GM12878 (cell line): ENCODE data around the gene MAP4K5. TPM values are rescaled to one million over a fixed set of nuclear protein-coding genes. Genes with fewer than 3 reads are reported as not detected.

Experiments
- ATAC-seq: fragments of 200-7000 bp; cut with Tn5 transposase; 3 replicates; pipeline ENCODE4 v1.9.1; 2020; ENCODE audit warnings: mild to moderate bottlenecking, moderate library complexity
- BruUV-seq: library from RNA; stranded (reverse); fragments of 400-500 nt; replicated peaks from 2 replicates; lab custom pipeline; 2021; lab: Mats Ljungman, UMichigan
- CTCF ChIA-PET: fragments of 300-600 bp; sonication (Branson Sonifier 250); formaldehyde crosslinking; extraction: SDS; loops from one replicate; lab custom pipeline; 2021; ENCODE audit warnings: inconsistent platforms; lab: Yijun Ruan, JAX
- POLR2A ChIA-PET: fragments of 350-600 bp; formaldehyde crosslinking; extraction: SDS; loops from one replicate; lab custom pipeline; 2021; ENCODE audit warnings: inconsistent platforms; lab: Charles Lee
- RAD21 ChIA-PET: fragments of 300-600 bp; sonication (Branson Sonifier 250); formaldehyde crosslinking; loops from one replicate; lab custom pipeline; 2023; ENCODE audit warnings: antibody characterized with exemption; ENCODE audit not compliant: unreplicated experiment; lab: Charles Lee
- SMC1A ChIA-PET: fragments of 300-600 bp; sonication (Branson Sonifier 250); formaldehyde crosslinking; loops from one replicate; lab custom pipeline; 2023; ENCODE audit not compliant: unreplicated experiment, uncharacterized antibody; lab: Charles Lee
- DNase-seq: peaks from one replicate; pipeline ENCODE4 v3.0.0-alpha.2; 2011; ENCODE audit warnings: low read depth, low spot score
- FAIRE-seq: peaks from 3 replicates; lab custom pipeline; 2011; peaks lifted over from hg19 to GRCh38; lab: Jason Lieb, UNC
- H2AFZ ChIP-seq: 2 replicates; pipeline ENCODE4 v1.6.0; 2011; ENCODE audit warnings: low read depth, low read length, control low read depth; ENCODE audit not compliant: control insufficient read depth
- H3K27ac ChIP-seq: 2 replicates; pipeline ENCODE4 v1.5.1; 2011; ENCODE audit warnings: control low read depth; ENCODE audit not compliant: control insufficient read depth, insufficient read depth
- H3K27me3 ChIP-seq, 2 experiments: replicated peaks in 1 of 2; 2 replicates each; pipeline versions ENCODE4 v1.6.0 to v1.6.1; 2011; ENCODE audit warnings: low read length in 1 of 2; ENCODE audit not compliant: control insufficient read depth in 2 of 2, insufficient read depth in 2 of 2
- H3K36me3 ChIP-seq, 2 experiments: 2 replicates each; pipeline ENCODE4 v1.5.1; 2011; ENCODE audit warnings: low read length in 1 of 2; ENCODE audit not compliant: control insufficient read depth in 2 of 2, insufficient read depth in 2 of 2
- H3K4me1 ChIP-seq: 2 replicates; pipeline ENCODE4 v1.6.1; 2011; ENCODE audit warnings: mild to moderate bottlenecking, low read length, moderate library complexity, mixed read lengths; ENCODE audit not compliant: control insufficient read depth, insufficient read depth
- H3K4me2 ChIP-seq: 2 replicates; pipeline ENCODE4 v1.6.0; 2011; ENCODE audit warnings: control low read depth; ENCODE audit not compliant: control insufficient read depth, insufficient read depth
- H3K4me3 ChIP-seq: fragments of 200-600 bp; sonication (generic); 2 replicates; pipeline ENCODE4 v1.5.1; 2016
- H3K79me2 ChIP-seq: 2 replicates; pipeline ENCODE4 v1.6.0; 2011; ENCODE audit warnings: low read length; ENCODE audit not compliant: control insufficient read depth, insufficient read depth
- H3K9ac ChIP-seq: 2 replicates; pipeline ENCODE4 v1.8.0; 2011; ENCODE audit warnings: low read length, control low read depth, mixed read lengths; ENCODE audit not compliant: control insufficient read depth, insufficient read depth
- H3K9me3 ChIP-seq: replicated peaks from 3 replicates; pipeline ENCODE4 v1.5.1; 2011; ENCODE audit warnings: mild to moderate bottlenecking, low read length; ENCODE audit not compliant: control insufficient read depth, insufficient read depth
- H4K20me1 ChIP-seq: 2 replicates; pipeline ENCODE4 v1.6.0; 2011; ENCODE audit not compliant: control insufficient read depth, insufficient read depth
- KLF5 ChIP-seq: fragments of 450-650 bp; IDR thresholded peaks from 2 replicates; pipeline ENCODE4 v1.6.1; 2014; ENCODE audit warnings: mild to moderate bottlenecking; ENCODE audit not compliant: partially characterized antibody
- MYB ChIP-seq: fragments of 150-350 bp; IDR thresholded peaks from 2 replicates; pipeline ENCODE4 v1.6.1; 2014; ENCODE audit warnings: mild to moderate bottlenecking, low read depth, low read length, borderline replicate concordance
- MYC ChIP-seq: IDR thresholded peaks from 2 replicates; pipeline ENCODE4 v1.6.1; 2011; ENCODE audit warnings: mild to moderate bottlenecking, low read length, moderate library complexity, inconsistent platforms; ENCODE audit not compliant: insufficient read depth, insufficient replicate concordance, insufficient read length, severe bottlenecking
- NBN ChIP-seq: fragments of 450-650 bp; IDR thresholded peaks from 2 replicates; pipeline ENCODE4 v1.6.1; 2016
- SMAD5 ChIP-seq: IDR thresholded peaks from 2 replicates; pipeline ENCODE4 v1.6.1; 2016; ENCODE audit warnings: antibody characterized with exemption, low read depth
- WGBS: methylation state at CpG from one replicate; pipeline ENCODE4 v1.1.6; 2016; ENCODE audit warnings: low lambda C conversion rate; ENCODE audit not compliant: insufficient replicate concordance, insufficient coverage; ENCODE audit errors: missing lambda C conversion rate; 5-methylcytosine and 5-hydroxymethylcytosine counted together
- in situ Hi-C: fragments of 300-500 bp; cut with MboI; formaldehyde crosslinking; loops from 9 replicates; pipeline ENCODE4 v1.14.3; 2018; ENCODE audit warnings: mixed read lengths
- intact Hi-C: fragments of 100-400 bp; cut with micrococcal nuclease; formaldehyde crosslinking; loops from one replicate; pipeline ENCODE4 v1.14.2; 2022; ENCODE audit not compliant: unreplicated experiment
- polyA plus RNA-seq, 11 experiments: library from polyadenylated mRNA; depleted of rRNA in 4 of 11; unstranded in 6 of 11; stranded (reverse) in 5 of 11; fragments of >200 nt; fragmentation: Nextera tagmentation in 4 of 11; fragmentation: Illumina TruSeq in 1 of 11; extraction: Ambion mirVana in 4 of 11; extraction: Trizol in 1 of 11; gene quantifications; 1 replicate in 1 of 11; 2 replicates in 10 of 11; pipeline versions ENCODE4 v1.2.1 to v1.2.3, GENCODE V29; 2011 to 2016; ENCODE audit warnings: inconsistent platforms in 2 of 11, missing spikeins in 2 of 11, low read depth in 1 of 11
- total RNA-seq, 4 experiments: library from RNA; depleted of rRNA in 3 of 4; stranded (reverse); fragments of >200 nt in 3 of 4; fragmentation: Illumina TruSeq in 1 of 4; extraction: Trizol in 1 of 4; gene quantifications; 2 replicates each; pipeline versions ENCODE4 v1.2.1 to v1.2.3, GENCODE V29; 2013 to 2021
- TF ChIP-seq, protein P1 (sequence below), 3 experiments: IDR thresholded peaks in 2 of 3; conservative IDR thresholded peaks in 1 of 3; 2 replicates each; pipeline ENCODE4 v1.5.1; 2011; ENCODE audit warnings: low read depth in 3 of 3, low read length in 3 of 3, mild to moderate bottlenecking in 3 of 3, control low read depth in 2 of 3, moderate library complexity in 2 of 3, inconsistent platforms in 1 of 3, mixed read lengths in 1 of 3; ENCODE audit not compliant: control insufficient read depth in 2 of 3, insufficient read depth in 1 of 3; ENCODE audit errors: extremely low read depth in 1 of 3
- TF ChIP-seq, protein P2 (sequence below): fragments of 450-650 bp; IDR thresholded peaks from 2 replicates; pipeline ENCODE4 v1.6.1; 2018; ENCODE audit warnings: borderline replicate concordance, mild to moderate bottlenecking; ENCODE audit not compliant: partially characterized antibody
- TF ChIP-seq, protein P3 (sequence below): fragments of 150-350 bp; IDR thresholded peaks from 2 replicates; pipeline ENCODE4 v1.6.1; 2014; ENCODE audit warnings: mild to moderate bottlenecking, low read depth, low read length

MAP4K5 gene
- total and polyA plus RNA-seq, 10 of the 15 experiments (the other 5 are each of a cell fraction or from before 2014, with no cell fraction given): 9.1 to 41.3 (median 30.1) TPM

DNA sequence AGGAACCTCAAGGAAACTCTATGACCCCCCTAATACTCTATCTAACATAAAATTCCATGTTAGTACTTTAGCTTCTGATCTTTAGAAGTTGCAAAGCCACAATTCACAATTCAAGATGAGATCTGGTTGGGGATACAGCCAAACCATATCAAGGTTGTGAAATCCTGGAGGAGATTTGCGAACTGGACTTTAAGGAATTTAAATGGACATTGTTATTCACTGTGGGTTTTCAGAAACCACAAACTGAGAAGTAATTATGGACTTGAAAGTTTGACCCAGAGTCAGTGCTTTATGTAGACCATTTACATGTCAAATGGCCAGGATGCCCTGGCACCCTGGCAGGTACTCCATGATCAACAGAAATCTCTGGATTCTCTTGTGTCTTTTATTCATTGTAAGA lies 121.4 kb downstream of the MAP4K5 start (continued):
- TF ChIP-seq, protein P1, sequence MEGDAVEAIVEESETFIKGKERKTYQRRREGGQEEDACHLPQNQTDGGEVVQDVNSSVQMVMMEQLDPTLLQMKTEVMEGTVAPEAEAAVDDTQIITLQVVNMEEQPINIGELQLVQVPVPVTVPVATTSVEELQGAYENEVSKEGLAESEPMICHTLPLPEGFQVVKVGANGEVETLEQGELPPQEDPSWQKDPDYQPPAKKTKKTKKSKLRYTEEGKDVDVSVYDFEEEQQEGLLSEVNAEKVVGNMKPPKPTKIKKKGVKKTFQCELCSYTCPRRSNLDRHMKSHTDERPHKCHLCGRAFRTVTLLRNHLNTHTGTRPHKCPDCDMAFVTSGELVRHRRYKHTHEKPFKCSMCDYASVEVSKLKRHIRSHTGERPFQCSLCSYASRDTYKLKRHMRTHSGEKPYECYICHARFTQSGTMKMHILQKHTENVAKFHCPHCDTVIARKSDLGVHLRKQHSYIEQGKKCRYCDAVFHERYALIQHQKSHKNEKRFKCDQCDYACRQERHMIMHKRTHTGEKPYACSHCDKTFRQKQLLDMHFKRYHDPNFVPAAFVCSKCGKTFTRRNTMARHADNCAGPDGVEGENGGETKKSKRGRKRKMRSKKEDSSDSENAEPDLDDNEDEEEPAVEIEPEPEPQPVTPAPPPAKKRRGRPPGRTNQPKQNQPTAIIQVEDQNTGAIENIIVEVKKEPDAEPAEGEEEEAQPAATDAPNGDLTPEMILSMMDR (IDR thresholded peaks at IDR 0.05 in 2 of 3, conservative IDR thresholded peaks at IDR 0.05 in 1 of 3; ENCODE audit: control insufficient read depth in 2 of 3, extremely low read depth in 1 of 3, insufficient read depth in 1 of 3, low read depth in 3 of 3, low read length in 3 of 3): no peak

DNA sequence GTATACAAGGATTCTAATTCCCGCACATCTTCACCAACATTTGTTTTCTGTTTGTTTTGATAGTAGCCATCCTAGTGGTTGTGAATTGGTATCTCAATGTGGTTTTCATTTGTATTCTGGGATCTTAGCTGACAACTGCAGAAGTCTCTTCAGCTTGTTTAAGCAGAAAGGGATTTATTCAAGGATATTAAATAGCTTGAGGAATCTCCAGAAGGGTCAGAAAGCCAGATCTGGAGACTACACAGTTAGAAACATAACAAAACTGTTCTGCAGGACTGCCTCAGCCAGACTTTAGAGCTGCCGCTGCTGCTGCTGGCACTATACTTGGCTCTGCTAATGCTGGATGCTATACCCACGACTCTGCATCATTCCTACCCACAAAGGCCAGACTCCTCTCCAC lies 122.3 kb downstream of the MAP4K5 start:
- TF ChIP-seq, protein P2, sequence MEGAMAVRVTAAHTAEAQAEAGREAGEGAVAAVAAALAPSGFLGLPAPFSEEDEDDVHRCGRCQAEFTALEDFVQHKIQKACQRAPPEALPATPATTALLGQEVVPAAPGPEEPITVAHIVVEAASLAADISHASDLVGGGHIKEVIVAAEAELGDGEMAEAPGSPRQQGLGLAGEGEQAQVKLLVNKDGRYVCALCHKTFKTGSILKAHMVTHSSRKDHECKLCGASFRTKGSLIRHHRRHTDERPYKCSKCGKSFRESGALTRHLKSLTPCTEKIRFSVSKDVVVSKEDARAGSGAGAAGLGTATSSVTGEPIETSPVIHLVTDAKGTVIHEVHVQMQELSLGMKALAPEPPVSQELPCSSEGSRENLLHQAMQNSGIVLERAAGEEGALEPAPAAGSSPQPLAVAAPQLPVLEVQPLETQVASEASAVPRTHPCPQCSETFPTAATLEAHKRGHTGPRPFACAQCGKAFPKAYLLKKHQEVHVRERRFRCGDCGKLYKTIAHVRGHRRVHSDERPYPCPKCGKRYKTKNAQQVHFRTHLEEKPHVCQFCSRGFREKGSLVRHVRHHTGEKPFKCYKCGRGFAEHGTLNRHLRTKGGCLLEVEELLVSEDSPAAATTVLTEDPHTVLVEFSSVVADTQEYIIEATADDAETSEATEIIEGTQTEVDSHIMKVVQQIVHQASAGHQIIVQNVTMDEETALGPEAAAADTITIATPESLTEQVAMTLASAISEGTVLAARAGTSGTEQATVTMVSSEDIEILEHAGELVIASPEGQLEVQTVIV: no peak
- TF ChIP-seq NBN: no peak
- TF ChIP-seq SMAD5: no peak
- TF ChIP-seq, protein P3, sequence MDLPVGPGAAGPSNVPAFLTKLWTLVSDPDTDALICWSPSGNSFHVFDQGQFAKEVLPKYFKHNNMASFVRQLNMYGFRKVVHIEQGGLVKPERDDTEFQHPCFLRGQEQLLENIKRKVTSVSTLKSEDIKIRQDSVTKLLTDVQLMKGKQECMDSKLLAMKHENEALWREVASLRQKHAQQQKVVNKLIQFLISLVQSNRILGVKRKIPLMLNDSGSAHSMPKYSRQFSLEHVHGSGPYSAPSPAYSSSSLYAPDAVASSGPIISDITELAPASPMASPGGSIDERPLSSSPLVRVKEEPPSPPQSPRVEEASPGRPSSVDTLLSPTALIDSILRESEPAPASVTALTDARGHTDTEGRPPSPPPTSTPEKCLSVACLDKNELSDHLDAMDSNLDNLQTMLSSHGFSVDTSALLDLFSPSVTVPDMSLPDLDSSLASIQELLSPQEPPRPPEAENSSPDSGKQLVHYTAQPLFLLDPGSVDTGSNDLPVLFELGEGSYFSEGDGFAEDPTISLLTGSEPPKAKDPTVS: no peak
- no peak for TF ChIP-seq MYC
- TF ChIP-seq MYB: no peak
- TF ChIP-seq KLF5: no peak
- Histone ChIP-seq H3K4me3 (no peak overlapping the region), H3K4me2 (no peak overlapping the region), H3K36me3 (no peaks in the 10 kb centered on the region), H2AFZ (no peak overlapping the region), H4K20me1 (no peaks in the 10 kb centered on the region), H3K27ac (no peak overlapping the region), H3K27me3 (no peaks in the 10 kb centered on the region), H3K4me1 (no peaks in the 10 kb centered on the region), H3K9me3 (no peaks in the 10 kb centered on the region; the same call in 2 of the 3 replicates), H3K79me2 (no peaks in the 10 kb centered on the region), H3K9ac (no peak overlapping the region)
- CTCF ChIA-PET: interaction anchor here (0.8 kb wide), 1 partner anchor 67 kb away, joined by 3 read pairs; no protein-coding TSS in a partner anchor
- SMC1A ChIA-PET: interaction anchor here (1.1 kb wide), 1 partner anchor 46 kb away, joined by 3 read pairs; no protein-coding TSS in a partner anchor
- intact Hi-C loops: no loop called here
- BruUV-seq: no TSS peak
- POLR2A ChIA-PET: interaction anchor here (0.6 kb wide), 1 partner anchor 118 kb away, joined by 6 read pairs; no protein-coding TSS in a partner anchor
- no peak for DNase-seq
- ATAC-seq: no peak
- in situ Hi-C loops: no loop called here
- no peak for FAIRE-seq
- 94% methylated on average over 3 of the region's 3 CpGs for WGBS
- RAD21 ChIA-PET: interaction anchor here (0.5 kb wide), 1 partner anchor 99 kb away, joined by 4 read pairs; no protein-coding TSS in a partner anchor
